Smooth muscle cell (in vitro differentiated cells): Measurements from ENCODE around the gene HSPA4L. TPM values are rescaled to one million over a fixed set of nuclear protein-coding genes. Genes with fewer than 3 reads are reported as not detected.
A peak's percentile ranks its signal among the peaks of the same experiment; 100 is the strongest.

Source experiments
- DNase-seq: peaks from one replicate; lab custom pipeline; 2025; ENCODE audit not compliant: unreplicated experiment; lab: John Stamatoyannopoulos, UW
- H2AFZ ChIP-seq: fragments of 200-600 bp; sonication (generic); 2 replicates; pipeline ENCODE4 v1.6.0; 2016; ENCODE audit warnings: antibody characterized with exemption, low read depth, mild to moderate bottlenecking
- H3F3A ChIP-seq: fragments of 200-600 bp; sonication (generic); 2 replicates; pipeline ENCODE4 v1.6.0; 2017; ENCODE audit warnings: antibody characterized with exemption, low read depth
- H3K27ac ChIP-seq: fragments of 200-600 bp; sonication (generic); 2 replicates; pipeline ENCODE4 v1.5.1; 2016; ENCODE audit warnings: low read depth, mild to moderate bottlenecking
- H3K27me3 ChIP-seq: fragments of 200-600 bp; sonication (generic); 2 replicates; pipeline ENCODE4 v1.6.1; 2016; ENCODE audit warnings: low read depth, mild to moderate bottlenecking
- H3K36me3 ChIP-seq: fragments of 200-600 bp; sonication (generic); 2 replicates; pipeline ENCODE4 v1.5.1; 2016; ENCODE audit warnings: low read depth
- H3K4me1 ChIP-seq: fragments of 200-600 bp; sonication (generic); 2 replicates; pipeline ENCODE4 v1.5.1; 2016; ENCODE audit warnings: low read depth
- H3K4me2 ChIP-seq: fragments of 200-600 bp; sonication (generic); 2 replicates; pipeline ENCODE4 v1.6.0; 2016; ENCODE audit warnings: mild to moderate bottlenecking
- H3K4me3 ChIP-seq: fragments of 200-600 bp; sonication (generic); 2 replicates; pipeline ENCODE4 v1.5.1; 2016; ENCODE audit warnings: mild to moderate bottlenecking
- H3K79me2 ChIP-seq: fragments of 200-600 bp; sonication (generic); 2 replicates; pipeline ENCODE4 v1.6.0; 2016; ENCODE audit warnings: low read depth, mild to moderate bottlenecking
- H3K9ac ChIP-seq: fragments of 200-600 bp; sonication (generic); 2 replicates; pipeline ENCODE4 v1.6.0; 2016; ENCODE audit warnings: low read depth
- H3K9me3 ChIP-seq: fragments of 200-600 bp; sonication (generic); replicated peaks from 2 replicates; pipeline ENCODE4 v1.5.1; 2016; ENCODE audit warnings: low read depth
- H4K20me1 ChIP-seq: fragments of 200-600 bp; sonication (generic); 2 replicates; pipeline ENCODE4 v1.6.0; 2016; ENCODE audit warnings: low read depth
- WGBS: methylation state at CpG from one replicate; pipeline ENCODE4 v1.1.7; 2016; ENCODE audit warnings: low lambda C conversion rate; 5-methylcytosine and 5-hydroxymethylcytosine counted together
- polyA plus RNA-seq: library from polyadenylated mRNA; unstranded; fragments of >200 nt; fragmentation: Nextera tagmentation; extraction: Ambion mirVana; gene quantifications from 2 replicates; pipeline ENCODE4 v1.2.1, GENCODE V29; 2016
- total RNA-seq: library from RNA; depleted of rRNA; stranded (reverse); fragments of >200 nt; gene quantifications from 2 replicates; pipeline ENCODE4 v1.2.3, GENCODE V29; 2014
- TF ChIP-seq, protein P1 (sequence below): fragments of 200-600 bp; sonication (generic); IDR thresholded peaks from 2 replicates; pipeline ENCODE4 v1.5.1; 2017; ENCODE audit warnings: borderline replicate concordance, mild to moderate bottlenecking, antibody characterized with exemption; ENCODE audit not compliant: insufficient read depth, poor library complexity, severe bottlenecking

HSPA4L gene
- total and polyA plus RNA-seq, 2 experiments from 2014 or later: 0.95 to 5.0 TPM

DNA sequence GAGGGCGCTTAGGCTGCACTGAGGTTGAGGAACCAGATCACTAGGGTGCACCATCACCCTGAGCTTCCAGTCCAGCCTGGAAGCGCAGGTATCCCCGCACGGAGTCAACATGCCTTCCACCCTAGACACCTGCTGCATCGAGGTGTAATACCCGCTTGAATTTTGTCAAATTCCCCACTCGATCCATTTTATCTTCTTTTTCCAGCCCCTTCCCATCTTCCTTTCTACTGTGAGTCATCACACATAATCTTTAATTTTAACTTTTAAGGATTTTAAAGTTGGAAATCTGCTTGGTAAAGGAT, 99.4 kb downstream of the HSPA4L start:
- peaks cover 17% of the 10 kb centered on the region for H3K4me1 ChIP-seq
- no peaks in the 10 kb centered on the region for H3K9me3 ChIP-seq
- H3K4me2 ChIP-seq: peak overlapping the region; percentile 90
- H3K36me3 ChIP-seq: no peaks in the 10 kb centered on the region
- peaks cover 14% of the 10 kb centered on the region for H3K79me2 ChIP-seq
- no peaks in the 10 kb centered on the region for H3F3A ChIP-seq
- H3K4me3 ChIP-seq: peak overlapping the region; percentile 86
- H3K27me3 ChIP-seq: no peaks in the 10 kb centered on the region
- peak overlapping the region; percentile 64 for H3K9ac ChIP-seq
- H4K20me1 ChIP-seq: no peaks in the 10 kb centered on the region
- peak overlapping the region; percentile 95 for H2AFZ ChIP-seq
- TF ChIP-seq, protein P1, sequence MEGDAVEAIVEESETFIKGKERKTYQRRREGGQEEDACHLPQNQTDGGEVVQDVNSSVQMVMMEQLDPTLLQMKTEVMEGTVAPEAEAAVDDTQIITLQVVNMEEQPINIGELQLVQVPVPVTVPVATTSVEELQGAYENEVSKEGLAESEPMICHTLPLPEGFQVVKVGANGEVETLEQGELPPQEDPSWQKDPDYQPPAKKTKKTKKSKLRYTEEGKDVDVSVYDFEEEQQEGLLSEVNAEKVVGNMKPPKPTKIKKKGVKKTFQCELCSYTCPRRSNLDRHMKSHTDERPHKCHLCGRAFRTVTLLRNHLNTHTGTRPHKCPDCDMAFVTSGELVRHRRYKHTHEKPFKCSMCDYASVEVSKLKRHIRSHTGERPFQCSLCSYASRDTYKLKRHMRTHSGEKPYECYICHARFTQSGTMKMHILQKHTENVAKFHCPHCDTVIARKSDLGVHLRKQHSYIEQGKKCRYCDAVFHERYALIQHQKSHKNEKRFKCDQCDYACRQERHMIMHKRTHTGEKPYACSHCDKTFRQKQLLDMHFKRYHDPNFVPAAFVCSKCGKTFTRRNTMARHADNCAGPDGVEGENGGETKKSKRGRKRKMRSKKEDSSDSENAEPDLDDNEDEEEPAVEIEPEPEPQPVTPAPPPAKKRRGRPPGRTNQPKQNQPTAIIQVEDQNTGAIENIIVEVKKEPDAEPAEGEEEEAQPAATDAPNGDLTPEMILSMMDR: no peak
- no peak for DNase-seq
- 5% methylated on average over 7 of the region's 7 CpGs for WGBS
- H3K27ac ChIP-seq: no peak overlapping the region

DNA sequence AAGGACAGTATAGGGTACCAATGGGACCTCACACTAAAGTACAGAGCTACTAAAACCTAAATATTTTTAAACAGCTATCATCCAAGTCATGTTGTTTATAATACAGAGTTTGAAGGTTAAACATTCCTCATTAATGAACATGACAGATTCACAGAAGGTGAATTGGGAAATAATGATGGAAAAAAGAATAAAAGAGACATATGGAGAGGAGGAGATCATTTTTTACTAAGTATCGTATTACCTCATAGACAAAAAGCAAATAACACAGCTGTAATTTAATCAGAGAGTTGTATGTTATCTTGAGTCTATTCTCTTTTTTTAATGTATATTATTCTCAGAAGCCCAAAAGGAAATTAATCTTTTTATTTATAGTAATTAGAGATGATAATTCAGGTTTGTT, 106.4 kb downstream of the HSPA4L start:
- Histone ChIP-seq H3F3A (no peaks in the 10 kb centered on the region), H4K20me1 (no peaks in the 10 kb centered on the region), H3K9ac (no peak overlapping the region), H3K36me3 (peaks cover 5% of the 10 kb centered on the region), H3K4me1 (no peaks in the 10 kb centered on the region), H3K27ac (no peak overlapping the region), H3K79me2 (peaks cover 3% of the 10 kb centered on the region), H3K4me2 (no peak overlapping the region), H3K9me3 (no peaks in the 10 kb centered on the region), H3K4me3 (no peak overlapping the region), H2AFZ (no peak overlapping the region), H3K27me3 (no peaks in the 10 kb centered on the region)
- 100% methylated on average over 1 of the region's 1 CpG for whole genome bisulfite sequencing
- DNase-seq: no peak
- TF ChIP-seq, protein P1: no peak

DNA sequence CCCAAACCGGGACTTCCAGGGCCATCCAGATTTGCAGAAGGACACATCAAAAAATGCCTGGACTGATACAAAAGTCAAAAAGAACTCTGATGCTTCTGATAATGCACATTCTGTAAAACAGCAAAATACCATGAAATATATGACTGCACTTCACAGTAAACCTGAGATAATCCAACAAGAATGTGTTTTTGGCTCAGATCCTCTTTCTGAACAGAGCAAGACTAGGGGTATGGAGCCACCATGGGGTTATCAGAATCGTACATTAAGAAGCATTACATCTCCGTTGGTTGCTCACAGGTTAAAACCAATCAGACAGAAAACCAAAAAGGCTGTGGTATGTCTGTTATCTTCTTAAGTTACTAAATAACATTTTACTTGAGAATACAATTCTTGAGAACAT, 107.8 kb downstream of the HSPA4L start:
- 94% methylated on average over 3 of the region's 3 CpGs for WGBS

More for the DNA sequence above, 107.8 kb downstream of the HSPA4L start:
- DNase-seq: no peak
- Histone ChIP-seq H3K27me3 (no peaks in the 10 kb centered on the region), H3K9ac (no peak overlapping the region), H3K9me3 (no peaks in the 10 kb centered on the region), H3K4me1 (no peaks in the 10 kb centered on the region), H3K4me3 (no peak overlapping the region), H2AFZ (no peak overlapping the region), H3K36me3 (peaks cover 10% of the 10 kb centered on the region), H3K27ac (no peak overlapping the region), H3K4me2 (no peak overlapping the region), H3F3A (no peaks in the 10 kb centered on the region), H3K79me2 (peaks cover 3% of the 10 kb centered on the region), H4K20me1 (no peaks in the 10 kb centered on the region)
- TF ChIP-seq, protein P1: no peak

Other genes with a start within 250 kb of the HSPA4L start
- 32.8 and 36.0 TPM in 2 replicates for gene INTU, start 149.4 kb upstream of the HSPA4L start, total RNA-seq
- 4.3 and 8.0 TPM in 2 replicates for gene INTU, start 149.4 kb upstream of the HSPA4L start, polyA plus RNA-seq
- not detected in 2 replicates for gene SLC25A31, start 51.9 kb upstream of the HSPA4L start, total RNA-seq
- not detected in 2 replicates for gene SLC25A31, start 51.9 kb upstream of the HSPA4L start, polyA plus RNA-seq
- gene PLK4, start 98.6 kb downstream of the HSPA4L start, total RNA-seq: 10.1 and 19.9 TPM in 2 replicates
- gene PLK4, start 98.6 kb downstream of the HSPA4L start, polyA plus RNA-seq: 6.9 and 7.1 TPM in 2 replicates
- gene MFSD8, start 182.9 kb downstream of the HSPA4L start, total RNA-seq: 20.1 and 21.0 TPM in 2 replicates
- gene MFSD8, start 182.9 kb downstream of the HSPA4L start, polyA plus RNA-seq: 8.2 and 11.5 TPM in 2 replicates
- 10.0 and 11.3 TPM in 2 replicates for gene ABHD18, start 183.1 kb downstream of the HSPA4L start, total RNA-seq
- 3.7 and 4.3 TPM in 2 replicates for gene ABHD18, start 183.1 kb downstream of the HSPA4L start, polyA plus RNA-seq